ENCODE results near the gene GIMAP2.

GIMAP2 gene

DNA sequence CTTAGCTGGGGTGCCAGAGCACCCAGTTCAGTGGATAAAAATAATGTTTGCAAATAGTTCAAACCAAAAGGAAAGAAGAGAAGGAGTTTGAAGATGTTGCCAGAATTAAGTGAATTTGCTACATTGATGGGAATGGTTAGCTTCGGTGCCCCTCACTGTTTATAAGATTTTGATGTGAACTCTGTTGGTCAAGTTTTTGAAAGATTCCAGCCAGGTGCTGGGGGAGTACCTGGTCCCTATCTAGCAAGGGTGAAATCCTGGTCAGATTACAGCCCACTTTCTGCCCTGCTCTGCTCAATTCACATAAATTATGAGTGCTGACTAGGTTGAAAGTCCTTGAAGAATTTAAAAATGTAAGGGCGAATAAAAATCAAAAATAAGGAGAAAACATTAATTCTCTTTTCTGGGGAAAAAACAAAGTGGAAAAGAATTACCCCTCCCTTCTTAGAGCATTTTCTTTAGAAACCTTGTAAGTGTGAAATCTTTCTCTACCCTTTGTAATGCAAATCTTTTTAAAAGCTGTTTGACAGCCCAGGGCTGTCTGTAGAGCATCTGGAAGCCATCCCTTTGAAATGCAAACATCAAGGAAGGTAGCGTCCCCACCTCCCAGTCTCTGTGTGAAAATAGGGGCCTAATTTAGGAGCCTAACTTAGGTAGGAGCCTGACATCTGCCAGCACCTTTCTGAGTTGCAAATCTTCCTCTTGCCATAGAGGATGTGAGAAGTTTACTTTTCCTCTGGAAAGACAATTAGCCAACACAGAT, 50.3 kb downstream of the GIMAP2 start:
- no peak for DNase-seq

DNA sequence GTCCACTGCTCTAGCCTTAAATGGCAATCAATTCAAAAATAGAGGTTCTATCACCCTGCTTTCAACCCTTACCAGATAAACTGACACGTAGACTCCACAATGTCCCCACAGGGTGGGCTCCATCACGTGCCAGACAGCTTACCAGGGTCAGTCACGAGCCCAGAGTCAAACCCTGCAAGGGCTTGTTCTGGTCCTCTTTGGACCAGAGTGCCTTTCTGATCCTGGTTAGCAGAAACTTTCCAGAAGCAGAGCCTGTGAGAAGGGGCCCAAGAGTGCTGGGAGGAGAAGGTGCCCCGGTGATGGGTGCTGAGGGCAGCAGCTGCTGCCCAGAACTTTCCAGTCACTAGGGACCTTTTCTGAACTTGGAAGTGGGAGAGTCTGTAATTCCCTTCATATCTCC, 51.4 kb downstream of the GIMAP2 start:
- no peak for DNase-seq

DNA sequence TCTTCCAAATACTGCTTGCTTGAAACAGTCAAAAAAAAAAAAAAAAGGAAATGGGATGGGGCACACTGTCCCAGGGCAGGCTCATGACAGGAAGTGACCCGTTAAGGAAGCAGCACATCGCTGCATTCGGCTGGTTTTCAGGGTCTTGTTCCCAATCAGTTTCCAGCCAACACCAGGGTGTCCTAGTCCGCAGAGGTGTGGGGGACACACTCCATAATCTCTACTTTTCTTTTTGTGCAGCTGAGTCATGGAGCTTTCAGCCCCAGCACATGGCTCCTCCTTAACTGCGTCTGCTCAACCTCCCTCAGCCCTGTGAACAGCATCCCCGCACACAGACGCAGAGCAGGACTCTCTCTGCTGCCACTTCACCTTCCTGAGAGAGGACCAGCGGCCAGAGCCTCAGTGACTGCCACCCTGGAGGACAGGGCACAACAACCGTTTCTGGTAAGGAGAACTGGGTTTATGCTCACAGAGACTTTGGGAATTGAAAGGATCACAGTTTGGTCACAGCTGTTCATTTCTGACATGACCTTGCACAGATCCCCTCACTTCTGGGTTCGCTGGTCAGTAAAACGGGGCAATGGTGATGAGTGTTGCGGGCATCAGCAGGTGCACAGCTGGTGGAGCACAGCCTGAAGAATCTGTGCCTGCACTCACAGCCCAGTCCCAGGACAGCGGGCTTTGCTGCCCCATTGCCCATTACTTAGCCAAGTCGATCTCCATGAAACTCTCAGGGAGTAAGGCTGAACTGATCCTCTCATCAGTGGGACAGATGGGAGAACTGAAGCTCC, 52.0 kb downstream of the GIMAP2 start, which contains the start of gene GIMAP5:
Gene GIMAP5 (plus strand): TSS at position 154 of the 791 bp plus-strand sequence. CDS start 3,467 bp downstream, outside the sequence.
- peak; percentile 52 for DNase-seq

DNA sequence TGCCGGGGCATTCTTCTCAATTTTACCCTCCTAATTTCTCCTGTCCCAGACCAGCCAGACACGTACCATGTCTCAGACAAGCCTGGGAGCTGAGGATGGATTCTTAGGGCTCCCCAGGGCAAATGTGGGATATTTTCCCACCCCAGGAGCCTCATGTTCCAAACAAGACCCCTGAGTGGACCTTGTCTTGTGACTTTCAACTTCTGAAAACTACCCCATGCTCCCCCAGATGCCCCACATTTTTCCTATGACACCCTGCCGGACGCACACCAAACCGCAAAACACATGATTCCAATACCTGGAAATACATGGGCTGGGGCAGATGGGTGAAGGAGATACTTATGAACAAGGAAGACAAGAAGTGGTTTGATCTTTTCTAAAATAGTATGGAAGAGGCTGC, 52.6 kb downstream of the GIMAP2 start:
- peak; percentile 42 for DNase-seq

DNA sequence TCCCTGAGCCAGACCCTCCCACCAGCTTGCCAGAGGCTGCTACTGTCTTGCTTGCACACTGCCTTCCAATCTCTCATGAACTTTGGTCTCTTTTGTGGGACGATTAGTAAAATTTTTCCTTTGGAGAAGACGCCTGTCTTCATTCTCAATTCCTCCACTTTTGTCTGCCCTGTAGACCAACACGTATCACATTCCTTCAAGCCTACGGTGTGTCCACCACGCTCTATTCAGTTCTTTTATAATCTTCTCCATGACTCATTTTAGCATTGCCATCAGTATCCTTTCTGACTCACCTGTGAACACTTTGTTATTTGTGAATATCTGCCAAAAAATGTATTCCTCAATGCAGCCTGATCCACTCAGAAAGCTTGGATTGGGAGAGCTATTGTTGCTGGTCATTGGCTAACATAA, 53.1 kb downstream of the GIMAP2 start:
- DNase-seq: no peak

DNA sequence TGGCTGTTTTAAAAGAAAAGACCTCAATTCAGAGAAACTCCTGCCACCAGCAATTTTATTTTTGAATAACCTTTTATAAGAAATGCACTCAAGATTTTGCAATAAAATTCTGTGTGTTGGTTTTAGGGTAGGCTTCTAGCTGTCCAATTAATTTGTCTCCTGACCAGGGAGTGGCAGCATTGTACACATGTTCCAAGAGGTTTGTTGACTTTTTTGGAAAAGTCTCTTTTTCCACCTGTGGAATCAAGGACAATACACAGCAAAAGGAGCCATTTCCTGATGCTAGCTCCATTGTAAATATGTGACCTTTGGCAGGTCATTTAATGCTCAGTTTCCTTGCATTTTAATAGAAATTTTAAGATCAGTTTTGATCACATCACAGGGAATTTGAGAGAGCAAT, 53.5 kb downstream of the GIMAP2 start:
- DNase-seq: no peak

DNA sequence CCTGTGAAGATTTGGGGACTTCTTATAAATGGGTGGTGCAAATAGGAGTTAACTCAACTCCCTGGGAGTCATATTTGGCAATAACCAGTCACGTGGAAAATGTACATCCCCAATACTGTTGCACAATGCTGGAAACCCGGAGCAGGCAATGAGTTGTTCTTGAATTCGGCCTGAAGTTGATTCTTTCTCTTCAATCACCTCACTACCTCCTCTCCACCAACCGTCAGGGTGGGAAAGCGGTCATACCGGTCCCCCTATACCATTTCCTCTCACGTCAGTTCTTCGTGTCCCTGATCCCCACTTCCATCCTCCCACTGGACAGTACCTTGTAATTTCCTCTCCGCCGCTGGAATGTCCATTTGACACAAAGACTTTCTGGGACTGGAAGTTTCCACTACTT, 54.5 kb downstream of the GIMAP2 start:
- no peak for DNase-seq

DNA sequence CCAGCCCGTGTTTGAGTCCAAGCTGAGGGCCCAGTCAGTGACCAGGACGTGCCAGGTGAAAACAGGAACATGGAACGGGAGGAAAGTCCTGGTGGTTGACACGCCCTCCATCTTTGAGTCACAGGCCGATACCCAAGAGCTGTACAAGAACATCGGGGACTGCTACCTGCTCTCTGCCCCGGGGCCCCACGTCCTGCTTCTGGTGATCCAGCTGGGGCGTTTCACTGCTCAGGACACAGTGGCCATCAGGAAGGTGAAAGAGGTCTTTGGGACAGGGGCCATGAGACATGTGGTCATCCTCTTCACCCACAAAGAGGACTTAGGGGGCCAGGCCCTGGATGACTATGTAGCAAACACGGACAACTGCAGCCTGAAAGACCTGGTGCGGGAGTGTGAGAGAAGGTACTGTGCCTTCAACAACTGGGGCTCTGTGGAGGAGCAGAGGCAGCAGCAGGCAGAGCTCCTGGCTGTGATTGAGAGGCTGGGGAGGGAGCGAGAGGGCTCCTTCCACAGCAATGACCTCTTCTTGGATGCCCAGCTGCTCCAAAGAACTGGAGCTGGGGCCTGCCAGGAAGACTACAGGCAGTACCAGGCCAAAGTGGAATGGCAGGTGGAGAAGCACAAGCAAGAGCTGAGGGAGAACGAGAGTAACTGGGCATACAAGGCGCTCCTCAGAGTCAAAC, 56.9 kb downstream of the GIMAP2 start:
- no peak for DNase-seq

Data from activated gamma-delta T cell treated with Interleukin-2 at 50 U/mL for 16 hours (primary cell).